ENCODE results near the gene LCLAT1. TPM values are rescaled to one million over a fixed set of nuclear protein-coding genes. Genes with fewer than 3 reads are reported as not detected.

Gene LCLAT1
- total and polyA plus RNA-seq, 2 of the 4 experiments (the other 2 are of a cell fraction) = 7.5 to 11.5 TPM

GRCh38 chr2:30625701-30626100, 178.7 kb downstream of the LCLAT1 start:
- no peak for ATAC-seq (ENCODE audit: low read depth)
- CTCF ChIA-PET = no interaction called here

More at GRCh38 chr2:30625701-30626100, 178.7 kb downstream of the LCLAT1 start:
- Histone ChIP-seq H3K14ac (replicated peaks; ENCODE audit: low read depth, low read length) (no peak overlapping the region), H3K4me3 (ENCODE audit: insufficient read depth, low read depth, low read length) (no peak overlapping the region), H3K79me1 (ENCODE audit: low read depth in 1 of 2, low read length in 2 of 2) (no peaks in the 10 kb centered on the region; a peak in 1 of 4 replicates), H3K23ac (ENCODE audit: low read depth, low read length) (no peak overlapping the region), H3K27me3 (ENCODE audit: control insufficient read depth, insufficient read depth, low read length) (no peaks in the 10 kb centered on the region), H3K9me1 (ENCODE audit: insufficient read depth, low read length) (no peaks in the 10 kb centered on the region), H2BK15ac (ENCODE audit: low read depth, low read length) (no peak overlapping the region), H3K4me2 (ENCODE audit: low read depth, low read length) (no peak overlapping the region), H3K9ac (ENCODE audit: low read depth, low read length) (no peak overlapping the region), H3K56ac (ENCODE audit: extremely low read depth, insufficient read depth, low read length) (no peak overlapping the region), H3K4me1 (ENCODE audit: control insufficient read depth, insufficient read depth, low read length) (peaks cover 2% of the 10 kb centered on the region; the same call in 1 of the 2 replicates), H3K9me3 (ENCODE audit: control insufficient read depth, insufficient read depth, low read length) (no peaks in the 10 kb centered on the region), H2AK9ac (replicated peaks; ENCODE audit: low read depth, low read length, poor library complexity) (no peak overlapping the region), H2AFZ (replicated peaks; ENCODE audit: low read length, poor library complexity) (no peak overlapping the region), H2AK5ac (ENCODE audit: low read depth, low read length) (no peak overlapping the region), H4K91ac (ENCODE audit: insufficient read depth, low read depth, low read length) (no peak overlapping the region), H2BK20ac (ENCODE audit: low read depth, low read length) (no peak overlapping the region), H3K27ac (ENCODE audit: insufficient read depth, low read length) (no peak overlapping the region), H2BK5ac (ENCODE audit: low read depth, low read length, poor library complexity, severe bottlenecking) (no peak overlapping the region), H4K20me1 (ENCODE audit: insufficient read depth, low read length) (no peaks in the 10 kb centered on the region), H4K5ac (ENCODE audit: low read depth, low read length) (no peak overlapping the region), H3K4ac (ENCODE audit: low read depth, low read length) (no peak overlapping the region), H3K18ac (ENCODE audit: low read depth, low read length) (no peak overlapping the region), H2BK120ac (ENCODE audit: low read depth, low read length) (no peak overlapping the region), H3K36me3 (ENCODE audit: control insufficient read depth, insufficient read depth, low read length) (peaks cover 3% of the 10 kb centered on the region), H4K8ac (ENCODE audit: low read depth in 2 of 2, low read length in 2 of 2) (no peak overlapping the region)
- TF ChIP-seq MAFK (IDR thresholded peaks at IDR 0.05; ENCODE audit: low read depth, low read length) = no peak
- TF ChIP-seq MAZ (IDR thresholded peaks at IDR 0.05; ENCODE audit: borderline replicate concordance, low read depth, low read length) = no peak
- TF ChIP-seq RFX5 (IDR thresholded peaks at IDR 0.05; ENCODE audit: low read depth, low read length) = no peak
- TF ChIP-seq SMC3 (IDR thresholded peaks at IDR 0.05; ENCODE audit: low read depth, low read length) = no peak
- TF ChIP-seq CTCF (conservative IDR thresholded peaks at IDR 0.05; ENCODE audit: low read depth, low read length) = no peak
- no peak for TF ChIP-seq POLR2A (IDR thresholded peaks at IDR 0.05; ENCODE audit: low read depth, low read length)
- no peak for TF ChIP-seq BHLHE40 (IDR thresholded peaks at IDR 0.05; ENCODE audit: low read depth, low read length)
- TF ChIP-seq MXI1 (IDR thresholded peaks at IDR 0.05; ENCODE audit: borderline replicate concordance, low read depth, low read length) = no peak
- TF ChIP-seq ELK1 (IDR thresholded peaks at IDR 0.05; ENCODE audit: borderline replicate concordance, low read depth, low read length) = no peak
- TF ChIP-seq FOS (IDR thresholded peaks at IDR 0.05; ENCODE audit: low read depth, low read length) = no peak
- TF ChIP-seq CHD1 (IDR thresholded peaks at IDR 0.05; ENCODE audit: low read depth, low read length) = no peak
- TF ChIP-seq RCOR1 (IDR thresholded peaks at IDR 0.05; ENCODE audit: insufficient replicate concordance, low read length) = no peak
- no peak for TF ChIP-seq RAD21 (IDR thresholded peaks at IDR 0.05; ENCODE audit: low read length)
- TF ChIP-seq CEBPB (IDR thresholded peaks at IDR 0.05; ENCODE audit: low read depth, low read length) = no peak
- TF ChIP-seq USF2 (IDR thresholded peaks at IDR 0.05; ENCODE audit: low read depth, low read length) = no peak
- BruUV-seq (replicated peaks) = no TSS peak
- POLR2A ChIA-PET (ENCODE audit: unreplicated experiment) = no interaction called here
- DNase-seq = no peak
- dilution Hi-C loops (cut with HindIII; ENCODE audit: low sequenced_read_pairs, unreplicated experiment) (no loop called here), intact Hi-C loops (cut with micrococcal nuclease) (no loop called here), in situ Hi-C loops (cut with MboI; ENCODE audit: low sequenced_read_pairs) (no loop called here)
- WGBS, 2 experiments (ENCODE audit: extremely low coverage in 2 of 2, insufficient read length in 1 of 2) = 80% methylated on average over 1 of the region's 3 CpGs; no CpG with 5 or more reads in 1 of the 2 experiments
